Subcutaneous abdominal adipose tissue (tissue), 5 donors: ENCODE measurements around the gene BCL3.
"Not testable (repeated sequence)": the region's sequence is repeated elsewhere in the genome, so short reads cannot be mapped to it uniquely, and the experiment has no call there.

Source experiments
- H3K27ac ChIP-seq: one replicate; pipeline ENCODE4 v1.7.0; 2013; ENCODE audit warnings: low read depth, mild to moderate bottlenecking, inconsistent platforms, low read length, moderate library complexity
- H3K27me3 ChIP-seq, 5 donors: one replicate each; pipeline ENCODE4 v1.7.0; 2013; ENCODE audit warnings: low read length in 5 of 5, inconsistent platforms in 1 of 5; ENCODE audit not compliant: control insufficient read depth in 5 of 5, insufficient read depth in 4 of 5
- H3K36me3 ChIP-seq, 5 donors: one replicate each; pipeline ENCODE4 v1.7.0; 2013; ENCODE audit warnings: low read length in 5 of 5; ENCODE audit not compliant: control insufficient read depth in 5 of 5, insufficient read depth in 5 of 5
- H3K4me1 ChIP-seq, 5 donors: one replicate each; pipeline ENCODE4 v1.7.0; 2013; ENCODE audit warnings: low read length in 5 of 5, mild to moderate bottlenecking in 3 of 5, moderate library complexity in 1 of 5; ENCODE audit not compliant: control insufficient read depth in 5 of 5, insufficient read depth in 5 of 5
- H3K4me3 ChIP-seq, 5 donors: one replicate each; pipeline ENCODE4 v1.7.0; 2013; ENCODE audit warnings: low read length in 5 of 5, low read depth in 1 of 5
- H3K9ac ChIP-seq, 5 donors: one replicate each; pipeline ENCODE4 v1.7.0; 2013; ENCODE audit warnings: low read length in 5 of 5, mild to moderate bottlenecking in 4 of 5, moderate library complexity in 3 of 5
- H3K9me3 ChIP-seq, 5 donors: one replicate each; pipeline ENCODE4 v1.7.0; 2013; ENCODE audit warnings: low read length in 5 of 5; ENCODE audit not compliant: control insufficient read depth in 5 of 5
- donor health status: healthy.
- donor health status: healthy.
- donor health status: healthy.
- donor health status: healthy.
- donor health status: healthy.

Gene BCL3

DNA sequence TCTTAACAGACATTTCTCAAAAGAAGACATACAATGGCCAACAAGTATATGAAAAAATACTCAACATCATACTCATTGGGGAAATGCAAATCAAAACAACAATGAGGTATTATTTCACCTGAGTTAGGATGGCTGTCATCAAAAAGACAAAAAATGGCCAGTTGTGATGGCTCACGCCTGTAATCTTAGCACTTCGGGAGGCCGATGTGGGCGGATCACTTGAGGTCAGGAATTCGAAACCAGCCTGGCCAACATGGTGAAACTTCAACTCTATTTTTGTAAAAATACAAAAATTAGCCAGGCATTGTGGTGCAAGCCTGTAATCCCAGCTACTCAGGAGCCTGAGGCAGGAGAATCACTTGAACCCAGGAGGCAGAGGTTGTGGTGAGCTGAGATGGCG, 27.6 kb upstream of the BCL3 start:
- Histone ChIP-seq H3K4me1 (peaks cover 6 to 56% (median 39%) of the 10 kb centered on the region in 5 donors), H3K9ac (no peak overlapping the region), H3K9me3 (no peaks in the 10 kb centered on the region), H3K27ac (no peak overlapping the region), H3K27me3 (peaks cover 0 to 6% (median 3%) of the 10 kb centered on the region in 5 donors), H3K36me3 (no peaks in the 10 kb centered on the region), H3K4me3 (no peak overlapping the region)

DNA sequence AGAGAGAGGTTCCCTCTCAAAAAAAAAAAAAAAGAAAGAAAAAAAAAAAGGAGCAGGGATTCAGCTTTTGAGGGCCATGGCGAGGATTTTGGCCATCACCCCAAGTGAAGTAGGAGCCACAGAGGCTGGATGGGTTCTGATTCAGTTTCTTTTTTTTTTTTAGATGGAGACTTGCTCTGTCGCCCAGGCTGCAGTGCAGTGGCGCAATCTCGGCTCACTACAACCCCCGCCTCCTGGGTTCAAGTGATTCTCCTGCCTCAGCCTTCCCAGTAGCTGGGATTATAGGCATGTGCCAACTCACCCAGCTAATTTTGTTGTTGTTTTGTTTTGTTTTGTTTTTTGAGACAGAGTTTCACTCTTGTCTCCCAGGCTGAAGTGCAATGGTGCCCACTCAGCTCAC, 27.1 kb upstream of the BCL3 start:
- peaks cover 6 to 56% (median 39%) of the 10 kb centered on the region in 5 donors for H3K4me1 ChIP-seq
- H3K36me3 ChIP-seq, H3K9me3 ChIP-seq: not testable (repeated sequence)

DNA sequence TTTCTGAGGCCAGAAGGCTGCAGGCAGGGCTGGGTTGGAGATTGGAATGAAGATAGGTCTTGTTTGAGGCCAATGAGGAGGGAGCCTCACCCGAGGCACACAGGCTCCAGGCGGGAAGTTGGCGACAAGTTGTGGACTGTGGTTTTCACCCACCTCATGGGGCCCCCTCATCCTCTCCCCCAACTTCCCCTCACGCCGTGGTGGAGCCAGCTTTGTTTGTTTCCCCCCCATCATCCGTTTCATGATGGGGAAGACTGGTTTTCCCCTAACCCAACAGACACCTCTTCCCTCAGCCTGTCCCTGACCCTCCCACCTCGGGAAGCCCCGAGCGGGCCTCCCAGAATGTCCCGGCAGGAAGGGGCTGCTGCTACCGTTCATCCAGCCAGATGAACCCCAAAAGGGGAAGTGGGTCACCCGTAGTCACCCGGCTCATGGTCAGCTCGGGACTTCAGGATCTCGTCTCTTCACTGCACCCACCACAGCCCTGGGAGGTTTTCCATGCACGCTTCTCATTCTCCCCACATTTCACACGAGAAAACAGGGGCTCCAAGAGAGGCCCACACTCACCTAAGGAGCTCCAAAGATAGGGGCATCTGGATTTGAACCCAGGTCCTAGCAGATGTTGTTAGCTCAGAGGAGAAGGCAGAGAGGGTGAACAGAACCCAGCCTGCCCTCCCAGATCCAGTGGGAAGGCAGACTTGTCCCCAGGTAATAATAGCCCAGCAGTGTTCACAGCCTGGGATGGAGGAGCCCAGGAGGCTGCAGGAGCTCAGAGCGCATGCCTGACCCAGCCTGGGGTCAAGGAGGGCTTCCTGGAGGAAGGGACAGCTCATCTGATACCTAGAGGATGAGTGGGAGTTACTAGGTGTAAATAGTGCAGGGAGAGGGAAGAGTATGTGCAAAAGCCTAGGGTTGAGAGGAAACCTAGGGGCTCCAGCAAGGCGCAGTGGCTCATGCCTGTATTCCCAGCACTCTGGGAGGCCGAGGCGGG, 26.1 kb upstream of the BCL3 start:
- Histone ChIP-seq H3K4me1 (peaks cover 6 to 56% (median 39%) of the 10 kb centered on the region in 5 donors), H3K4me3 (no peak overlapping the region)

More for the DNA sequence above, 27.1 kb upstream of the BCL3 start:
- not testable (repeated sequence) for H3K4me3 ChIP-seq, H3K9ac ChIP-seq, H3K27me3 ChIP-seq, H3K27ac ChIP-seq

DNA sequence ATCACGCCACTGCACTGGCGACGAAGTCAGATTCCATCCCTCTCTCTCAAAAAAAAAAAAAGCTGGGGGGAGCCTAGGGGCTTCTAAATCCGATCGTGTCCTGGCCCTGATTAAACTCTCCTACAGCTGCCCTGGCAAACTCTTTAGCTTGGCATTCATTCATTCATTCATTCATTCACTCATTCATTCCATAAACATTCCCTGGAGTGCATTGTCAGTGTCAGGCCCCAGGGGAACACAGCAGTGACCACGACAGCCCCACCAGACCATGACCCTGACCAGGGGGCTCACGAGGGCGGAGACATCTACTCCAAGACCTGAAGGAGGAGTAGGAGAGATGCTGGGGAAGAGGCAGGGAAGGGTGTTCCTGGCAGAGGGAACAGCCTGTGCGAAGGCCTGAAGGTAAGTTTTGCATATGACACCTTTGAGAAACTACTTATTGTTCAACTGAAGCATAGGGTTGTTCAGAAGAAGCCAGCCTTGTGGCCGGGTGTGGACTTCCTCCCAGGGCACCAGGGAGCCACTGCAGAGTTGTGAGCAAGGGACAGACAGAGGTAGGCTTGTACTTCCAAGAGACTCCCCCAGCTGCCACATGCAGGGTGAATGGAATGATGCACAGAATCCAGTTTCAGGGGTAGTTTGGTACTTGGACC, 25.1 kb upstream of the BCL3 start:
- Histone ChIP-seq H3K9me3 (no peaks in the 10 kb centered on the region), H3K27me3 (peaks cover 0 to 6% (median 3%) of the 10 kb centered on the region in 5 donors), H3K4me3 (no peak overlapping the region), H3K4me1 (peaks cover 6 to 50% (median 37%) of the 10 kb centered on the region in 5 donors), H3K27ac (no peak overlapping the region), H3K9ac (no peak overlapping the region), H3K36me3 (no peaks in the 10 kb centered on the region)

More for the DNA sequence above, 26.1 kb upstream of the BCL3 start:
- Histone ChIP-seq H3K27me3 (peaks cover 0 to 6% (median 3%) of the 10 kb centered on the region in 5 donors), H3K9ac (no peak overlapping the region), H3K36me3 (no peaks in the 10 kb centered on the region), H3K27ac (no peak overlapping the region), H3K9me3 (no peaks in the 10 kb centered on the region)

DNA sequence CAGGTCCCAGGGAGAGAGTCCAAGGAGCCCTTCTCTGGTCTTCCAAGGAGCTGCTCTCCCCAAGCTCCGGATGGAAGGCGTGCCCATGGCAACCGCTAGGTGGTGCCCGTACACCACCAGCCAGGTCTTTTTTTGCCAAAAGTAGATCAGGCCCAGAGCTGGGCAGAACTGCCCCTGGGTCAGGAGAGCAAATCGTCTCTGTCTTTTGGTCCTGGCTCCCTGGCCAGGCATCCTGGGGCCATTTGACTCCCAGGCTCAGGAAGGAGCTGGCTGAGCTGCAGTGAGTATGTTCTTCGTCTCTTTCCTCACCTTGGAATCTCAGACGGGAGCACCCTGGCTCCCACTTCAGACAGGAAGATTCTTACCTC, 24.6 kb upstream of the BCL3 start:
- peaks cover 5 to 44% (median 32%) of the 10 kb centered on the region in 5 donors for H3K4me1 ChIP-seq
- H3K9ac ChIP-seq = peak overlapping the region in 1 of 5 donors; percentile 48
- no peaks in the 10 kb centered on the region for H3K9me3 ChIP-seq
- no peak overlapping the region for H3K4me3 ChIP-seq
- H3K27me3 ChIP-seq = peaks cover 0 to 6% (median 3%) of the 10 kb centered on the region in 5 donors
- H3K27ac ChIP-seq = no peak overlapping the region
- no peaks in the 10 kb centered on the region for H3K36me3 ChIP-seq

DNA sequence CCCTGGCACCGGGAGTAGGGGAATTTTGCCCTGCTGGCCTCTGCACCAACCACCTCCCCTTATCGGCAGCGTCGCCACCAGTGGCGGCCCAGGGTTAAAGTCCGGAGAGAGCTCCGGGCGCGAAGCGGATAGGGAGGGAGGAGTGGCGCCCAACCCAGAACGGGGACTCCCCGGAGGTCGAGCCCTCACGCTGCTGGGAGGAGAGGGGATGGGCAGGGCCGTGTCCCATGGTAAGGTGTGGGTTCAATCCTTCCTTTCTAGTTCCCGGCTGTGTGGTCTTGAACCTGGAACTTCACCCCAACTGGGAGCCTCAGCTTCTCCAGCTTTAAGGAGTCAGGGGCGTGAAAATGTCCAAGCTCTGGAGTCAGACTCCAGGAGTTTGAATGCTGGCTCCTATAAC, 23.3 kb upstream of the BCL3 start:
- Histone ChIP-seq H3K9ac (peak overlapping the region in 1 of 5 donors; percentile 41), H3K36me3 (no peaks in the 10 kb centered on the region), H3K27me3 (peaks cover 0 to 6% (median 3%) of the 10 kb centered on the region in 5 donors), H3K27ac (no peak overlapping the region), H3K4me3 (no peak overlapping the region), H3K9me3 (no peaks in the 10 kb centered on the region), H3K4me1 (peaks cover 2 to 39% (median 26%) of the 10 kb centered on the region in 5 donors)

DNA sequence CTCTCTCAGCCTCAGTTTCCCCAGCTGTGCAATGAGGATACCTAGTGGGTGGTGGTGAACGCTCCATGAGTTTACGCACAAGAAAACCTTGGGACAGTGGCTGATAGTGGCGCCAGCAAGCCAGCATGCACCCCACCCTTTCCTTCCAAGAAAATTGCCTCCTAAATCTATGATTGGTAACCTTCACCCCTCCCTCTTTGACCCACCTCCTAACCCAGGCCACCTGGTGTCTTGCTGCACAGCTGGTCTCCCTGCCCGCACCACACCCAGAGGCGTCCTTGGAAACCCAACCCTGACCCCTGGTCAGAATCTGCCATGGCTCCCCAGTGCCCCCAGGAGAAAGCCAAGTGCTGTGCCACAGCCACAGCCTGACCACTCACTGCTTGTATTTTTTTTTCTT, 22.8 kb upstream of the BCL3 start:
- H3K9me3 ChIP-seq = no peaks in the 10 kb centered on the region
- peaks cover 0 to 6% (median 3%) of the 10 kb centered on the region in 5 donors for H3K27me3 ChIP-seq
- H3K9ac ChIP-seq = peak overlapping the region in 1 of 5 donors; percentile 41
- no peak overlapping the region for H3K27ac ChIP-seq
- peaks cover 2 to 37% (median 26%) of the 10 kb centered on the region in 5 donors for H3K4me1 ChIP-seq
- H3K36me3 ChIP-seq = no peaks in the 10 kb centered on the region
- H3K4me3 ChIP-seq = no peak overlapping the region

DNA sequence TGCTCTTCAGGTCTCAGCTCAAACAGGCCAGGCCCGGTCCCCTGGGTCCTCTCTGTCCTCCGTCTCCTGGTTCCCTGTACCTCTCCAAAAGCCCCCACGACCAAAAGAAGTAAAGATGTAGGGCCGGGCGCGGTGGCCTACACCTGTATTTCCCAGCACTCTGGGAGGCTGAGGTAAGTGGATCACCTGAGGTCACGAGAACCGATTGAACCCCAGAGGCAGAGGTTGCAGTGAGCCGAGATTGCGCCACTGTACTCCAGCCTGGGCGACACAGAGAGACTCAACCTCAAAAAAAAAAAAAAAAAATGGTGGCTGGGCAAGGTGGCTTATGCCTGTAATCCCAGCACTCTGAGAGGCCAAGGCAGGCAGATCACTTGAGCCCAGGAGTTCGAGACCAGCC, 22.0 kb upstream of the BCL3 start:
- H3K27ac ChIP-seq = no peak overlapping the region
- H3K9ac ChIP-seq = no peak overlapping the region

DNA sequence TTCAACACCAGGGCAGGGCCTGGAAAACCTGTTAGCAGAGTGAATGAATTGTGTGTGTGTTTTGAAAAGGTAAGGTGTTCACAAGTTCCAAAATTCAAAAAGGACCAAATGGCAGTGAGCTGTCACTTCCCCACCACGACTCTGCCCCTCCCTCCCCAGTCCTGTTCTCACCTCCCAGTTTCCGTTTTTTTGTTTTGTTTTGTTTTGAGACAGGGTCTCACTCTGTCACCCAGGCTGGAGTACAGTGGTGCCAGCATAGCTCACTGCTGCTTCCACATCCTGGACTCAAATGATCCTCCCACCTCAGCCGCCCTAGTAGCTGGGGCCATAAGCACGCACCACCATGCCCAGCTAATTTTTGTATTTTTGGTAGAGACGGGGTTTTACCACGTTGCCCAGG, 20.3 kb upstream of the BCL3 start:
- H3K4me3 ChIP-seq = no peak overlapping the region
- H3K27ac ChIP-seq = no peak overlapping the region
- no peak overlapping the region for H3K9ac ChIP-seq
- H3K36me3 ChIP-seq = no peaks in the 10 kb centered on the region
- no peaks in the 10 kb centered on the region for H3K9me3 ChIP-seq
- H3K27me3 ChIP-seq = peaks cover 0 to 4% (median 0%) of the 10 kb centered on the region in 5 donors
- H3K4me1 ChIP-seq = peaks cover 2 to 24% (median 17%) of the 10 kb centered on the region in 5 donors

More for the DNA sequence above, 22.0 kb upstream of the BCL3 start:
- H3K27me3 ChIP-seq = peaks cover 0 to 6% (median 3%) of the 10 kb centered on the region in 5 donors
- H3K9me3 ChIP-seq = no peaks in the 10 kb centered on the region
- no peaks in the 10 kb centered on the region for H3K36me3 ChIP-seq
- peaks cover 2 to 37% (median 26%) of the 10 kb centered on the region in 5 donors for H3K4me1 ChIP-seq
- no peak overlapping the region for H3K4me3 ChIP-seq
